ENCODE results near the gene CFAP45.

Gene CFAP45

GRCh38 chr1:159935719-159936272 is 35.8 kb upstream of the CFAP45 start:
- DNase-seq (ENCODE audit: low read depth), result no peak
- H3K4me3 ChIP-seq (ENCODE audit: control insufficient read depth, low read depth, low read length), result no peak overlapping the region
- no peak for TF ChIP-seq CTCF (conservative IDR thresholded peaks at IDR 0.05; ENCODE audit: control insufficient read depth, insufficient read depth, low read depth, low read length)

GRCh38 chr1:159935305-159935704 is 35.3 kb upstream of the CFAP45 start:
- TF ChIP-seq CTCF (conservative IDR thresholded peaks at IDR 0.05; ENCODE audit: control insufficient read depth, insufficient read depth, low read depth, low read length), result no peak
- no peak overlapping the region for H3K4me3 ChIP-seq (ENCODE audit: control insufficient read depth, low read depth, low read length)
- no peak for DNase-seq (ENCODE audit: low read depth)

GRCh38 chr1:159934136-159935039 is 34.4 kb upstream of the CFAP45 start:
- no peak for TF ChIP-seq CTCF (conservative IDR thresholded peaks at IDR 0.05; ENCODE audit: control insufficient read depth, insufficient read depth, low read depth, low read length)
- no peak overlapping the region for H3K4me3 ChIP-seq (ENCODE audit: control insufficient read depth, low read depth, low read length)
- no peak for DNase-seq (ENCODE audit: low read depth)

GRCh38 chr1:159933347-159933746 is 33.4 kb upstream of the CFAP45 start:
- no peak for TF ChIP-seq CTCF (conservative IDR thresholded peaks at IDR 0.05; ENCODE audit: control insufficient read depth, insufficient read depth, low read depth, low read length)
- no peak overlapping the region for H3K4me3 ChIP-seq (ENCODE audit: control insufficient read depth, low read depth, low read length)
- DNase-seq (ENCODE audit: low read depth), result no peak

GRCh38 chr1:159932296-159933285 is 32.6 kb upstream of the CFAP45 start:
- no peak for DNase-seq (ENCODE audit: low read depth)
- no peak overlapping the region for H3K4me3 ChIP-seq (ENCODE audit: control insufficient read depth, low read depth, low read length)
- TF ChIP-seq CTCF (conservative IDR thresholded peaks at IDR 0.05; ENCODE audit: control insufficient read depth, insufficient read depth, low read depth, low read length), result no peak

GRCh38 chr1:159931795-159932173 is 31.8 kb upstream of the CFAP45 start:
- no peak overlapping the region for H3K4me3 ChIP-seq (ENCODE audit: control insufficient read depth, low read depth, low read length)
- TF ChIP-seq CTCF (conservative IDR thresholded peaks at IDR 0.05; ENCODE audit: control insufficient read depth, insufficient read depth, low read depth, low read length), result no peak
- no peak for DNase-seq (ENCODE audit: low read depth)
